HCT116 (cell line): Measurements from ENCODE around the gene RPL7A. TPM values are rescaled to one million over a fixed set of nuclear protein-coding genes. Genes with fewer than 3 reads are reported as not detected.
A peak's percentile ranks its signal among the peaks of the same experiment; 100 is the strongest.

Source experiments
- ATAC-seq: fragments of 200-7000 bp; cut with Tn5 transposase; 2 replicates; pipeline ENCODE4 v1.9.1; 2020; ENCODE audit warnings: mild to moderate bottlenecking, moderate library complexity
- BruUV-seq: library from RNA; stranded (reverse); fragments of 400-500 nt; replicated peaks from 2 replicates; lab custom pipeline; 2021; lab: Mats Ljungman, UMichigan
- CTCF ChIA-PET: fragments of 300-600 bp; sonication (Branson Sonifier 250); formaldehyde crosslinking; loops from one replicate; lab custom pipeline; 2021; ENCODE audit warnings: antibody characterized with exemption; lab: Charles Lee
- POLR2A ChIA-PET: fragments of 300-600, 350-600 bp; sonication (Branson Sonifier 250); formaldehyde crosslinking; loops from one replicate; lab custom pipeline; 2021; ENCODE audit warnings: antibody characterized with exemption; lab: Charles Lee
- RAD21 ChIA-PET, 2 experiments: fragments of 300-600 bp; sonication (Branson Sonifier 250); formaldehyde crosslinking; loops; one replicate each; lab custom pipeline; 2023; ENCODE audit warnings: low total read pairs in 2 of 2; ENCODE audit not compliant: uncharacterized antibody in 2 of 2, unreplicated experiment in 2 of 2, low non-redundant PET in 1 of 2; lab: Charles Lee
- DNase-seq: peaks from one replicate; pipeline ENCODE4 v3.0.0-alpha.2; 2010; ENCODE audit warnings: low read depth, low spot score
- H2AFZ ChIP-seq: fragments of 200-600 bp; shearing (Covaris generic), sonication (generic); 2 replicates; pipeline ENCODE4 v1.6.1; 2017; ENCODE audit warnings: low read depth, mixed run types, mixed read lengths, antibody characterized with exemption, low read length; ENCODE audit not compliant: poor library complexity, severe bottlenecking
- H3K27ac ChIP-seq: 2 replicates; pipeline ENCODE4 v1.5.1; 2012; ENCODE audit warnings: low read depth, low read length
- H3K27me3 ChIP-seq: fragments of 200-600 bp; sonication (generic); 2 replicates; pipeline ENCODE4 v1.6.1; 2016; ENCODE audit warnings: mixed run types, low read length, mixed read lengths; ENCODE audit not compliant: insufficient read depth
- H3K36me3 ChIP-seq, 2 experiments: fragments of 200-500 bp in 1 of 2; fragments of 200-600 bp in 1 of 2; sonication (Bioruptor generic) in 1 of 2; sonication (generic) in 1 of 2; 2 replicates each; pipeline versions ENCODE4 v1.5.1 to v1.6.1; 2014 to 2016; ENCODE audit warnings: low read length in 2 of 2, inconsistent platforms in 1 of 2, mixed read lengths in 1 of 2, mixed run types in 1 of 2; ENCODE audit not compliant: insufficient read depth in 2 of 2, control insufficient read depth in 1 of 2
- H3K4me1 ChIP-seq, 2 experiments: fragments of 200-600 bp in 1 of 2; sonication (generic) in 1 of 2; 2 replicates each; pipeline versions ENCODE4 v1.5.1 to v1.6.1; 2012 to 2017; ENCODE audit warnings: low read length in 2 of 2, inconsistent platforms in 1 of 2, mild to moderate bottlenecking in 1 of 2, mixed read lengths in 1 of 2, mixed run types in 1 of 2, moderate library complexity in 1 of 2; ENCODE audit not compliant: insufficient read depth in 2 of 2, control insufficient read depth in 1 of 2
- H3K4me2 ChIP-seq: fragments of 200-600 bp; sonication (generic); 2 replicates; pipeline ENCODE4 v1.6.1; 2017; ENCODE audit warnings: mixed run types, low read length, mixed read lengths
- H3K4me3 ChIP-seq, 2 experiments: fragments of 200-600 bp in 1 of 2; sonication (generic) in 1 of 2; replicated peaks in 1 of 2; 2 replicates each; pipeline ENCODE4 v1.5.1; 2011 to 2016; ENCODE audit warnings: low read length in 2 of 2, control low read depth in 1 of 2, low read depth in 1 of 2, mild to moderate bottlenecking in 1 of 2, mixed read lengths in 1 of 2, mixed run types in 1 of 2
- H3K79me2 ChIP-seq: fragments of 200-600 bp; sonication (generic); 2 replicates; pipeline ENCODE4 v1.6.1; 2017; ENCODE audit warnings: mild to moderate bottlenecking, mixed run types, low read length, moderate library complexity, mixed read lengths; ENCODE audit not compliant: insufficient read depth
- H3K9ac ChIP-seq: fragments of 200-600 bp; sonication (generic); 2 replicates; pipeline ENCODE4 v1.6.1; 2016; ENCODE audit warnings: low read length, mixed read lengths
- H3K9me2 ChIP-seq: fragments of 200-600 bp; sonication (generic), shearing (Covaris generic); 2 replicates; pipeline ENCODE4 v1.6.1; 2017; ENCODE audit warnings: mixed run types, mild to moderate bottlenecking, moderate library complexity; ENCODE audit not compliant: insufficient read depth
- H3K9me3 ChIP-seq, 2 experiments: fragments of 200-500 bp in 1 of 2; fragments of 200-600 bp in 1 of 2; sonication (Bioruptor generic) in 1 of 2; sonication (generic) in 1 of 2; 2 replicates each; pipeline ENCODE4 v1.6.1; 2014 to 2017; ENCODE audit warnings: low read length in 2 of 2, mixed read lengths in 2 of 2, inconsistent platforms in 1 of 2, low read depth in 1 of 2, mild to moderate bottlenecking in 1 of 2, mixed run types in 1 of 2, moderate library complexity in 1 of 2; ENCODE audit not compliant: control insufficient read depth in 1 of 2, insufficient read depth in 1 of 2
- H4K20me1 ChIP-seq: fragments of 200-600 bp; sonication (generic), shearing (Covaris generic); 2 replicates; pipeline ENCODE4 v1.6.1; 2017; ENCODE audit warnings: mixed run types, mild to moderate bottlenecking, moderate library complexity; ENCODE audit not compliant: insufficient read depth
- ELF1 ChIP-seq: IDR thresholded peaks from 2 replicates; pipeline ENCODE4 v1.6.1; 2012; ENCODE audit warnings: low read depth, borderline replicate concordance
- POLR2AphosphoS5 ChIP-seq: IDR thresholded peaks from 2 replicates; pipeline ENCODE4 v1.6.1; 2011; ENCODE audit warnings: mild to moderate bottlenecking, low read depth, low read length, moderate library complexity
- SIN3A ChIP-seq: IDR thresholded peaks from 2 replicates; pipeline ENCODE4 v1.6.1; 2012; ENCODE audit warnings: low read depth
- ZFX ChIP-seq: fragments of 450-650 bp; IDR thresholded peaks from 2 replicates; pipeline ENCODE4 v1.6.1; 2017
- intact Hi-C: fragments of 100-400 bp; cut with micrococcal nuclease; formaldehyde crosslinking; loops from 2 replicates; pipeline ENCODE4 v1.10.0; 2022
- total RNA-seq: library from RNA; stranded (reverse); gene quantifications from one replicate; pipeline ENCODE4 v1.2.1, GENCODE V29; 2021; ENCODE audit not compliant: unreplicated experiment

RPL7A gene
- total RNA-seq, 1 experiment from 2014 or later: 2,837 TPM

- BruUV-seq: no TSS peak
- ATAC-seq (peak; percentile 56), DNase-seq (no peak)
- peaks cover 58% of the 10 kb centered on the region for H3K79me2 ChIP-seq
- H3K36me3 ChIP-seq: peaks cover 47 to 67% of the 10 kb centered on the region in 2 experiments
- H3K4me1 ChIP-seq: peaks cover 12 to 22% of the 10 kb centered on the region in 2 experiments; a peak in 3 of 4 replicates
- ChIA-PET POLR2A (interaction anchor here (0.6 to 1.9 kb wide), 14 partner anchors 8 to 1295 kb away, joined by 3 to 15 read pairs (median 4); partner anchors contain the start of genes CACFD1, GTF3C5, REXO4 and SURF1), CTCF (interaction anchor here (1.0 to 1.2 kb wide), 2 partner anchors 159 to 162 kb away, joined by 6 read pairs; no protein-coding TSS in a partner anchor), RAD21 (no interaction called here)
- H3K27me3 ChIP-seq: no peaks in the 10 kb centered on the region
- no peak overlapping the region for H2AFZ ChIP-seq
- H3K9me3 ChIP-seq: no peaks in the 10 kb centered on the region
- TF ChIP-seq SIN3A: no peak
- peak; percentile 84; the same call in 1 of the 2 replicates for TF ChIP-seq ZFX
- H3K27ac ChIP-seq: peak overlapping the region; percentile 96
- H3K9me2 ChIP-seq: no peaks in the 10 kb centered on the region
- H3K4me2 ChIP-seq: peak overlapping the region; percentile 98
- H4K20me1 ChIP-seq: peaks cover 10% of the 10 kb centered on the region; the same call in 1 of the 2 replicates
- H3K9ac ChIP-seq: peak overlapping the region; percentile 100
- peak overlapping the region; percentile 89 to 100 for H3K4me3 ChIP-seq
- intact Hi-C loops: no loop called here
Measured at GRCh38 chr9:133347515-133347984, 468 bp upstream of the RPL7A start.

GRCh38 chr9:133348718-133349573, 928 bp downstream of the RPL7A start:
- peak overlapping the region; percentile 89 to 100 for H3K4me3 ChIP-seq
- peaks cover 12 to 22% of the 10 kb centered on the region in 2 experiments; a peak in 3 of 4 replicates for H3K4me1 ChIP-seq
- H3K9me3 ChIP-seq: no peaks in the 10 kb centered on the region
- ChIA-PET POLR2A (interaction anchor here (1.1 to 1.9 kb wide), 6 partner anchors 8 to 318 kb away, joined by 4 to 15 read pairs (median 7); partner anchors contain the start of genes GTF3C5, SURF1 and SURF2), RAD21 (no interaction called here), CTCF (interaction anchor here (0.7 kb wide), 1 partner anchor 163 kb away, joined by 3 read pairs; no protein-coding TSS in a partner anchor)
- DNase-seq (no peak), ATAC-seq (no peak)
- H4K20me1 ChIP-seq: peaks cover 10% of the 10 kb centered on the region; the same call in 1 of the 2 replicates
- peak overlapping the region; percentile 98 for H3K4me2 ChIP-seq
- H3K27ac ChIP-seq: peak overlapping the region; percentile 96
- no peaks in the 10 kb centered on the region for H3K9me2 ChIP-seq
- peak overlapping the region; percentile 100 for H3K9ac ChIP-seq
- intact Hi-C loops: no loop called here
- peaks cover 60% of the 10 kb centered on the region for H3K79me2 ChIP-seq
- no peaks in the 10 kb centered on the region for H3K27me3 ChIP-seq
- no peak overlapping the region for H2AFZ ChIP-seq
- peaks cover 43 to 67% of the 10 kb centered on the region in 2 experiments for H3K36me3 ChIP-seq
- BruUV-seq: TSS peak; percentile 68
- TF ChIP-seq POLR2AphosphoS5 (peak; percentile 34; the same call in 1 of the 2 replicates), ELF1 (no peak)
